ENCODE measurements around the gene NACC2.

Gene NACC2

GRCh38 chr9:136090056-136090735 is 4.9 kb downstream of the NACC2 start:
- Histone ChIP-seq H3K27me3 (ENCODE audit: control insufficient read depth in 3 of 3, insufficient read depth in 3 of 3, low read depth in 1 of 3, low read length in 3 of 3) (peaks cover 0 to 13% (median 0%) of the 10 kb centered on the region in 3 experiments), H3K79me1 (ENCODE audit: low read depth, low read length) (peaks cover 11% of the 10 kb centered on the region), H2BK5ac (ENCODE audit: low read length) (no peak overlapping the region), H3K14ac (ENCODE audit: low read length) (no peak overlapping the region), H2BK120ac (ENCODE audit: low read depth, low read length) (no peak overlapping the region), H3K4me1 (ENCODE audit: control insufficient read depth in 2 of 2, insufficient read depth in 1 of 2, low read depth in 1 of 2, low read length in 2 of 2) (peaks cover 9 to 19% of the 10 kb centered on the region in 2 donors), H3K23ac (ENCODE audit: low read depth, low read length, poor library complexity) (peak overlapping the region; percentile 43), H2BK12ac (ENCODE audit: low read length) (no peak overlapping the region), H3K4me2 (ENCODE audit: insufficient read depth, low read length, poor library complexity, severe bottlenecking) (no peak overlapping the region), H4K8ac (ENCODE audit: low read depth, low read length) (no peak overlapping the region), H3K36me3 (replicated peaks in 1 of 2; ENCODE audit: control insufficient read depth in 2 of 2, insufficient read depth in 2 of 2, low read length in 2 of 2) (no peaks in the 10 kb centered on the region), H2AK5ac (ENCODE audit: low read depth, low read length) (no peak overlapping the region), H3K4ac (ENCODE audit: low read length) (no peak overlapping the region), H3K18ac (ENCODE audit: low read length) (no peak overlapping the region), H3K9me3 (replicated peaks in 1 of 2; ENCODE audit: control insufficient read depth in 2 of 2, insufficient read depth in 1 of 2, low read depth in 1 of 2, low read length in 2 of 2) (no peaks in the 10 kb centered on the region), H3K9ac (ENCODE audit: low read depth, low read length, poor library complexity) (no peak overlapping the region), H4K91ac (ENCODE audit: low read depth, low read length, poor library complexity) (no peak overlapping the region), H2BK15ac (ENCODE audit: low read length) (peak overlapping the region; percentile 82), H3K27ac (replicated peaks; ENCODE audit: low read length) (no peak overlapping the region), H3K4me3 (ENCODE audit: low read length in 2 of 2) (no peak overlapping the region), H2AFZ (ENCODE audit: low read length) (no peak overlapping the region)
- WGBS, 2 donors (ENCODE audit: extremely low coverage in 2 of 2, insufficient read length in 2 of 2, insufficient replicate concordance in 1 of 2): no CpG with 5 or more reads among the region's 9 CpGs
- no peak for DNase-seq (ENCODE audit: low spot score)

DNA sequence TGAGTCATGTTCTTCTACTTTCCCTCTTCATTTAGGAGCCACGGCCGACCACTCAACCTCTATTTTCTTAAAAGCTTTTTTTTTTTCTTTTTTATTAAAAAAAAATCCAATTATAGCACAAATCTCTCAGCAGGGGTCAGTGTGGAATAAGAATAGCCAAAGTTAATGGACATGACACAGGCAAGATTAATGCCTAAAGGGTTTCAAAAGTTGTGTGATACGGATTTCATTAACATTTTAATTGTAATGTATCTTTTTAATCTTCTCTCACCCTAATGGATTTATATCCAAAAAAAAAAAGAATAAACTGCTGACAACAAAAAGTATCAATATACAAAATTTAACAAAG is 5.4 kb downstream of the NACC2 start:
- Histone ChIP-seq H3K4me3 (ENCODE audit: low read length in 2 of 2) (no peak overlapping the region), H2BK5ac (ENCODE audit: low read length) (peak overlapping the region; percentile 87), H3K4me1 (ENCODE audit: control insufficient read depth in 2 of 2, insufficient read depth in 1 of 2, low read depth in 1 of 2, low read length in 2 of 2) (peaks cover 9 to 19% of the 10 kb centered on the region in 2 donors), H3K18ac (ENCODE audit: low read length) (peak overlapping the region; percentile 79), H3K27ac (replicated peaks; ENCODE audit: low read length) (no peak overlapping the region), H3K9ac (ENCODE audit: low read depth, low read length, poor library complexity) (no peak overlapping the region), H2AFZ (ENCODE audit: low read length) (no peak overlapping the region), H4K8ac (ENCODE audit: low read depth, low read length) (no peak overlapping the region), H3K79me1 (ENCODE audit: low read depth, low read length) (peaks cover 11% of the 10 kb centered on the region), H2AK5ac (ENCODE audit: low read depth, low read length) (no peak overlapping the region), H3K9me3 (replicated peaks in 1 of 2; ENCODE audit: control insufficient read depth in 2 of 2, insufficient read depth in 1 of 2, low read depth in 1 of 2, low read length in 2 of 2) (no peaks in the 10 kb centered on the region), H3K14ac (ENCODE audit: low read length) (no peak overlapping the region), H3K23ac (ENCODE audit: low read depth, low read length, poor library complexity) (no peak overlapping the region), H4K91ac (ENCODE audit: low read depth, low read length, poor library complexity) (no peak overlapping the region), H3K36me3 (replicated peaks in 1 of 2; ENCODE audit: control insufficient read depth in 2 of 2, insufficient read depth in 2 of 2, low read length in 2 of 2) (no peaks in the 10 kb centered on the region), H2BK120ac (ENCODE audit: low read depth, low read length) (no peak overlapping the region), H3K4me2 (ENCODE audit: insufficient read depth, low read length, poor library complexity, severe bottlenecking) (no peak overlapping the region), H2BK12ac (ENCODE audit: low read length) (no peak overlapping the region), H3K4ac (ENCODE audit: low read length) (no peak overlapping the region), H3K27me3 (ENCODE audit: control insufficient read depth in 3 of 3, insufficient read depth in 3 of 3, low read depth in 1 of 3, low read length in 3 of 3) (peaks cover 0 to 13% (median 0%) of the 10 kb centered on the region in 3 experiments), H2BK15ac (ENCODE audit: low read length) (no peak overlapping the region)
- DNase-seq (ENCODE audit: low spot score): no peak
- no CpG with 5 or more reads among the region's 3 CpGs for WGBS, 2 donors (ENCODE audit: extremely low coverage in 2 of 2, insufficient read length in 2 of 2, insufficient replicate concordance in 1 of 2)

DNA sequence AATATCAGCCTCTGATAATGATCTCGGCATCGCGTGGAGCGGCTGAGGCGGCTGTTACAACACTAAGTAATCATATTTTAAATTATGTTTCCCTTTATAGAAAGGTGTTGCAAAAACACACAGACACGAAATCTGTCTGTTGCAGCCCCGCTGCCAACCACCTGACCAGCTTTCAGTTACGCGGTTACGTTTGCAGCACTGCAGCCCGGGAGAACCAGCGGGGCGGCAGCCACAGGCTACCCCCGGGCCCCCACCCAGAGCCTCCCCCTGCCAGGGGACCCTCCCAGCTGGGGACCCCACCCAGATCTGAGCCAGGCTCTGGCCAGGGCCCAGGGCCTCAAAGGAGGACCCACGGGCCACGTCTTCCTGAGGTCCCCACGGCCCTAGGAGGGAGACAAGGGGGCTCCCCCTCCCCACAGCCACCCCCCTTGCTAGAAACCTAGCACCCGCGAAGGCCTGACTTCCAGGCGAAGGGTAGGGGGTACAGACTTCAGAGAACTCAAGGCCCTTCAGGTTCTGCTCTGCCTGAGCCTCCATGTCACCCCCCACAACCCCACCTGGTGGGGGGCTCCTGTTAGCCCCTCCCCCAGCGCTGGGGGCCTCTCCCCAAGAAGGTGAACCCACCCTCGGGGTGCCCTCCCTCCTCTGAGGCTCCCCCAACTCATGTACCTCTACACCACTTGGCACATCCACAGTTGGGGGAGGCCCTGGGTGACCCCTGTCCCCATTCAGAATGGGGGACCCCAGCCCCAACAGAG is 6.0 kb downstream of the NACC2 start:
- Histone ChIP-seq H2AFZ (ENCODE audit: low read length) (no peak overlapping the region), H3K4me2 (ENCODE audit: insufficient read depth, low read length, poor library complexity, severe bottlenecking) (no peak overlapping the region), H3K4me1 (ENCODE audit: control insufficient read depth in 2 of 2, insufficient read depth in 1 of 2, low read depth in 1 of 2, low read length in 2 of 2) (peaks cover 7 to 18% of the 10 kb centered on the region in 2 donors), H3K18ac (ENCODE audit: low read length) (peak overlapping the region; percentile 79), H3K79me1 (ENCODE audit: low read depth, low read length) (peaks cover 11% of the 10 kb centered on the region), H3K27me3 (ENCODE audit: control insufficient read depth in 3 of 3, insufficient read depth in 3 of 3, low read depth in 1 of 3, low read length in 3 of 3) (peaks cover 0 to 7% (median 0%) of the 10 kb centered on the region in 3 experiments), H3K14ac (ENCODE audit: low read length) (no peak overlapping the region), H3K9me3 (replicated peaks in 1 of 2; ENCODE audit: control insufficient read depth in 2 of 2, insufficient read depth in 1 of 2, low read depth in 1 of 2, low read length in 2 of 2) (no peaks in the 10 kb centered on the region), H2BK12ac (ENCODE audit: low read length) (peak overlapping the region; percentile 19), H2BK5ac (ENCODE audit: low read length) (peak overlapping the region; percentile 87), H3K36me3 (replicated peaks in 1 of 2; ENCODE audit: control insufficient read depth in 2 of 2, insufficient read depth in 2 of 2, low read length in 2 of 2) (no peaks in the 10 kb centered on the region), H3K4ac (ENCODE audit: low read length) (no peak overlapping the region), H3K27ac (replicated peaks; ENCODE audit: low read length) (no peak overlapping the region), H2BK120ac (ENCODE audit: low read depth, low read length) (no peak overlapping the region), H2BK15ac (ENCODE audit: low read length) (peak overlapping the region; percentile 57), H2AK5ac (ENCODE audit: low read depth, low read length) (peak overlapping the region; percentile 89), H4K91ac (ENCODE audit: low read depth, low read length, poor library complexity) (no peak overlapping the region), H3K4me3 (ENCODE audit: low read length in 2 of 2) (no peak overlapping the region), H4K8ac (ENCODE audit: low read depth, low read length) (no peak overlapping the region), H3K23ac (ENCODE audit: low read depth, low read length, poor library complexity) (no peak overlapping the region), H3K9ac (ENCODE audit: low read depth, low read length, poor library complexity) (no peak overlapping the region)
- no peak for DNase-seq (ENCODE audit: low spot score)
- WGBS, 2 donors (ENCODE audit: extremely low coverage in 2 of 2, insufficient read length in 2 of 2, insufficient replicate concordance in 1 of 2): no CpG with 5 or more reads among the region's 22 CpGs

- peak overlapping the region; percentile 32 for H2AK5ac ChIP-seq (ENCODE audit: low read depth, low read length)
- H4K8ac ChIP-seq (ENCODE audit: low read depth, low read length): peak overlapping the region; percentile 86
- no peak overlapping the region for H2AFZ ChIP-seq (ENCODE audit: low read length)
- peak overlapping the region; percentile 30 for H3K9ac ChIP-seq (ENCODE audit: low read depth, low read length, poor library complexity)
- H3K9me3 ChIP-seq (replicated peaks in 1 of 2; ENCODE audit: control insufficient read depth in 2 of 2, insufficient read depth in 1 of 2, low read depth in 1 of 2, low read length in 2 of 2): no peaks in the 10 kb centered on the region
- peak overlapping the region; percentile 43 for H2BK15ac ChIP-seq (ENCODE audit: low read length)
- peak overlapping the region; percentile 33 for H3K18ac ChIP-seq (ENCODE audit: low read length)
- H2BK5ac ChIP-seq (ENCODE audit: low read length): peak overlapping the region; percentile 46
- H3K4ac ChIP-seq (ENCODE audit: low read length): no peak overlapping the region
- H3K27ac ChIP-seq (replicated peaks; ENCODE audit: low read length): no peak overlapping the region
- H4K91ac ChIP-seq (ENCODE audit: low read depth, low read length, poor library complexity): no peak overlapping the region
- peaks cover 2 to 14% of the 10 kb centered on the region in 2 donors for H3K4me1 ChIP-seq (ENCODE audit: control insufficient read depth in 2 of 2, insufficient read depth in 1 of 2, low read depth in 1 of 2, low read length in 2 of 2)
- no peak overlapping the region for H3K4me2 ChIP-seq (ENCODE audit: insufficient read depth, low read length, poor library complexity, severe bottlenecking)
- H3K36me3 ChIP-seq (replicated peaks in 1 of 2; ENCODE audit: control insufficient read depth in 2 of 2, insufficient read depth in 2 of 2, low read length in 2 of 2): no peaks in the 10 kb centered on the region
- WGBS, 2 donors (ENCODE audit: extremely low coverage in 2 of 2, insufficient read length in 2 of 2, insufficient replicate concordance in 1 of 2): no CpG with 5 or more reads among the region's 15 CpGs
- no peak overlapping the region for H3K4me3 ChIP-seq (ENCODE audit: low read length in 2 of 2)
- H3K27me3 ChIP-seq (ENCODE audit: control insufficient read depth in 3 of 3, insufficient read depth in 3 of 3, low read depth in 1 of 3, low read length in 3 of 3): peaks cover 0 to 3% (median 0%) of the 10 kb centered on the region in 3 experiments
- H2BK12ac ChIP-seq (ENCODE audit: low read length): no peak overlapping the region
- peak overlapping the region; percentile 6 for H3K23ac ChIP-seq (ENCODE audit: low read depth, low read length, poor library complexity)
- no peak for DNase-seq (ENCODE audit: low spot score)
- H3K14ac ChIP-seq (ENCODE audit: low read length): peak overlapping the region; percentile 47
- H2BK120ac ChIP-seq (ENCODE audit: low read depth, low read length): no peak overlapping the region
- peaks cover 7% of the 10 kb centered on the region for H3K79me1 ChIP-seq (ENCODE audit: low read depth, low read length)
These were observed 6.6 kb downstream of the NACC2 start for GRCh38 chr9:136088481-136088938.

All from neuronal stem cell (in vitro differentiated cells).